ENCODE measurements around the gene OBP2A.

DNA sequence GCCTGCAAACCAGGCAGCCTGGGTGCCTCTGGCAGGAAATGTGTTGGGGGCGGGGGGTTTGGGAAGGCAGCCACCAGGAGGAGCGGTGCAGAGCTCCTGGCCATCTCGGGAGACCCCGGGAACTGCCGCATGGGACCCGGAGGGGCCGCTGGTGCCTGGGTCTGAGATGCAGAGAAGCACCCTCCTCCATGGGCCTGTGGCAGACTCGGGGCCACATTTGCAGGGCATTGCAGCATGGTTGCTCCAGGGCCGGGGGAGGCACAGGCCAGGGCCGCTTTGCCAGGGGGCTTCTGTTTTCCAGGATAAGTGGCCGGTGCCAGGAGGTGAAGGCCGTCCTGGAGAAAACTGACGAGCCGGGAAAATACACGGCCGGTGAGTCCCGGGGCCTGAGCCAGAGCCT, 23.0 kb upstream of the OBP2A start:
- no peak for TF ChIP-seq EZH2 (IDR thresholded peaks at IDR 0.05)
- no peak for TF ChIP-seq POLR2AphosphoS5 (IDR thresholded peaks at IDR 0.05; ENCODE audit: borderline replicate concordance, low read depth, low read length)
- TF ChIP-seq FOXP2 (optimal IDR thresholded peaks at IDR 0.05; ENCODE audit: control extremely low read depth, extremely low read length, insufficient read depth) = no peak

All from SK-N-MC (cell line).